Ramos (cell line): ENCODE results near the gene PEA15.

Experiments
- in situ Hi-C: fragments of 300-500 bp; cut with MboI; formaldehyde crosslinking; loops from one replicate; pipeline ENCODE4 v1.14.3; 2022; ENCODE audit warnings: low sequenced_read_pairs; ENCODE audit not compliant: unreplicated experiment

The PEA15 gene

GRCh38 chr1:160207118-160207650, 2.0 kb downstream of the PEA15 start:
- in situ Hi-C loops, result no loop called here

GRCh38 chr1:160207771-160208556, 2.8 kb downstream of the PEA15 start:
- in situ Hi-C loops, result no loop called here

- in situ Hi-C loops, result no loop called here
Measured at GRCh38 chr1:160208557-160209320, 3.6 kb downstream of the PEA15 start.

- in situ Hi-C loops, result no loop called here
Measured at GRCh38 chr1:160209321-160210046, 4.3 kb downstream of the PEA15 start.

GRCh38 chr1:160210561-160210960, 5.4 kb downstream of the PEA15 start:
- in situ Hi-C loops, result no loop called here

- in situ Hi-C loops, result no loop called here
Measured at GRCh38 chr1:160211046-160211790, 6.0 kb downstream of the PEA15 start.

- in situ Hi-C loops, result no loop called here
Measured at GRCh38 chr1:160214481-160215140, 9.4 kb downstream of the PEA15 start.

- in situ Hi-C loops, result no loop called here
Measured at GRCh38 chr1:160216301-160216700, 11.1 kb downstream of the PEA15 start.

- in situ Hi-C loops, result no loop called here
Measured at GRCh38 chr1:160217481-160218051, 12.4 kb downstream of the PEA15 start.

GRCh38 chr1:160219062-160219929, 14.1 kb downstream of the PEA15 start:
- in situ Hi-C loops, result no loop called here

- in situ Hi-C loops, result no loop called here
Measured at GRCh38 chr1:160220301-160220700, 15.1 kb downstream of the PEA15 start.

- in situ Hi-C loops, result no loop called here
Measured at GRCh38 chr1:160221089-160221488, 15.9 kb downstream of the PEA15 start.

- in situ Hi-C loops, result no loop called here
Measured at GRCh38 chr1:160222546-160222945, 17.4 kb downstream of the PEA15 start.

GRCh38 chr1:160224606-160225005, 19.4 kb downstream of the PEA15 start:
- in situ Hi-C loops, result no loop called here

GRCh38 chr1:160225345-160225744, 20.2 kb downstream of the PEA15 start:
- in situ Hi-C loops, result no loop called here

- in situ Hi-C loops, result no loop called here
Measured at GRCh38 chr1:160226623-160227022, 21.4 kb downstream of the PEA15 start.

- in situ Hi-C loops, result no loop called here
Measured at GRCh38 chr1:160227034-160227433, 21.9 kb downstream of the PEA15 start.

GRCh38 chr1:160227561-160227960, 22.4 kb downstream of the PEA15 start:
- in situ Hi-C loops, result no loop called here
